Measurements from ENCODE around the gene RNF11.

The RNF11 gene

GRCh38 chr1:51304360-51304759 lies 68.3 kb downstream of the RNF11 start:
- H3K4me3 ChIP-seq (ENCODE audit: low read depth, low read length), result no peak overlapping the region
- in situ Hi-C loops (cut with HindIII; ENCODE audit: low pct_ligation_motif_present, low sequenced_read_pairs), result no loop called here
- no peaks in the 10 kb centered on the region for H3K27me3 ChIP-seq (replicated peaks)
- no peak overlapping the region for H3K27ac ChIP-seq
- DNase-seq, result no peak
- TF ChIP-seq, protein P1, sequence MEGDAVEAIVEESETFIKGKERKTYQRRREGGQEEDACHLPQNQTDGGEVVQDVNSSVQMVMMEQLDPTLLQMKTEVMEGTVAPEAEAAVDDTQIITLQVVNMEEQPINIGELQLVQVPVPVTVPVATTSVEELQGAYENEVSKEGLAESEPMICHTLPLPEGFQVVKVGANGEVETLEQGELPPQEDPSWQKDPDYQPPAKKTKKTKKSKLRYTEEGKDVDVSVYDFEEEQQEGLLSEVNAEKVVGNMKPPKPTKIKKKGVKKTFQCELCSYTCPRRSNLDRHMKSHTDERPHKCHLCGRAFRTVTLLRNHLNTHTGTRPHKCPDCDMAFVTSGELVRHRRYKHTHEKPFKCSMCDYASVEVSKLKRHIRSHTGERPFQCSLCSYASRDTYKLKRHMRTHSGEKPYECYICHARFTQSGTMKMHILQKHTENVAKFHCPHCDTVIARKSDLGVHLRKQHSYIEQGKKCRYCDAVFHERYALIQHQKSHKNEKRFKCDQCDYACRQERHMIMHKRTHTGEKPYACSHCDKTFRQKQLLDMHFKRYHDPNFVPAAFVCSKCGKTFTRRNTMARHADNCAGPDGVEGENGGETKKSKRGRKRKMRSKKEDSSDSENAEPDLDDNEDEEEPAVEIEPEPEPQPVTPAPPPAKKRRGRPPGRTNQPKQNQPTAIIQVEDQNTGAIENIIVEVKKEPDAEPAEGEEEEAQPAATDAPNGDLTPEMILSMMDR (IDR thresholded peaks at IDR 0.05; ENCODE audit: low read depth, low read length, missing control alignments), result no peak
- no peaks in the 10 kb centered on the region for H3K36me3 ChIP-seq (replicated peaks)

DNA sequence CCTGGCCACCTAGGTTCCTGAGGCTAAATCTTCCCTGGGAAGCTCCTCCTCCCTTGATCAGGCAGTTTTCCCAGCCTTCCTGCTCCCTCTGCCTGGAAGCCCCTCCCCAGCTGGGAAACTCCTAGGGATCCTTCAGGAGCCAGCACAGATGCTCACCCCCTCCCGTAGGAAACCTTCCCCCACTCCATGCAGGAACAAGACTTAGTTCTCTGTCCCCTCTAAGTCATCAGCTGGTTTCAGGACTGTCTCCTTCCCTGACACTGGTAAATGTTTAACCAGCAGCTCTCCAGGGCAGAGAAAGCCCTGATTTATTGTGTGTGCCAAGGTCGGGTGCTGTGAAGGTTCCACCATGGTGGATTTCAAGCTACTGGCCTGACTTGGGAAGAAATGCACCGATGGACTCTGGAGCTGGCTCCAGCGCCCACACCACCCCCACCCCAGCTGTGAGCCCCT lies 69.3 kb downstream of the RNF11 start:
- Histone ChIP-seq H3K27me3 (replicated peaks) (no peaks in the 10 kb centered on the region), H3K36me3 (replicated peaks) (no peaks in the 10 kb centered on the region), H3K4me3 (ENCODE audit: low read depth, low read length) (no peak overlapping the region), H3K27ac (no peak overlapping the region)
- in situ Hi-C loops (cut with HindIII; ENCODE audit: low pct_ligation_motif_present, low sequenced_read_pairs), result no loop called here
- DNase-seq, result no peak
- TF ChIP-seq, protein P1 (IDR thresholded peaks at IDR 0.05; ENCODE audit: low read depth, low read length, missing control alignments), result no peak

DNA sequence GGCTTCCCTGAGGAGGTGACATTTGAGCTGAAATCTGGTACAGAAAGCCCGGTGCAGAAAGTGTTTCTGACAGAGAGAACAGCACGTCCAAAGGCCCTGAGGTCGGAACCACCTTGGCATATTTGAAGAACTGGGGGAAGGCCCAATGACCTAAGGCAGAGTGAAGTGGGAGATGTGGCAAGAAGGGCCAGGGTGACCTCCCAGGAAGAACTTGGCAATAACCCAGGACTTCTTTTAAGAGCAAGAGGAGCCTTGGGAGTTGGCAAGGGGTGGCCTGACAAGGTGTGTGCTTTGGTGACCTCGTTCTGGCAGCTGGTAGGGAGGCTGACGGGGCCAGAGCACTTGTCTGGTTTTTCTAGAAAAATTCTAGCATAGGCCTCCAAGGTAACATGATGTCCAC lies 70.9 kb downstream of the RNF11 start:
- Histone ChIP-seq H3K27ac (no peak overlapping the region), H3K27me3 (replicated peaks) (no peaks in the 10 kb centered on the region), H3K4me3 (ENCODE audit: low read depth, low read length) (no peak overlapping the region), H3K36me3 (replicated peaks) (no peaks in the 10 kb centered on the region)
- no peak for DNase-seq
- TF ChIP-seq, protein P1 (IDR thresholded peaks at IDR 0.05; ENCODE audit: low read depth, low read length, missing control alignments), result no peak
- in situ Hi-C loops (cut with HindIII; ENCODE audit: low pct_ligation_motif_present, low sequenced_read_pairs), result no loop called here

DNA sequence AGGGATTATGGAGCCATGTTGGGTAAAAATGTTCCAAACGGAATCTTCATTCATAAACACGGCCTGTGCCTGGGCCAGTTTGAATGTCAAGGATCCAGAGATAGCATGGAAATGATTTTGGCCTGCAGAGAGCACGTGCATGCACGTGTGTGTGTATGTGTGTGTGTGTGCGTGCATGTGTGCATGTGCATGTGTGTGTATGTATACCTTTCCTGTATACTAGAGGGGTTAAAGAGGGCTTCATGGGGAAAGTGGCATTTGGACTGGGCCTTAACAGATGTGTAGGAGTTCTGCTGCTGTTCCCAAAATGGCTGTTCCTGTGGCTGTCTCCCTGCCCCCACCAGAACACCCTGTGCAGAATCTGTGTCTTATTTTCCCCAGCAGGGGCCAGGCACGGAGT lies 72.6 kb downstream of the RNF11 start:
- TF ChIP-seq, protein P1 (IDR thresholded peaks at IDR 0.05; ENCODE audit: low read depth, low read length, missing control alignments), result no peak
- H3K27ac ChIP-seq, result no peak overlapping the region
- H3K4me3 ChIP-seq (ENCODE audit: low read depth, low read length), result no peak overlapping the region
- no peaks in the 10 kb centered on the region for H3K36me3 ChIP-seq (replicated peaks)
- no peaks in the 10 kb centered on the region for H3K27me3 ChIP-seq (replicated peaks)
- DNase-seq, result no peak
- in situ Hi-C loops (cut with HindIII; ENCODE audit: low pct_ligation_motif_present, low sequenced_read_pairs), result no loop called here

DNA sequence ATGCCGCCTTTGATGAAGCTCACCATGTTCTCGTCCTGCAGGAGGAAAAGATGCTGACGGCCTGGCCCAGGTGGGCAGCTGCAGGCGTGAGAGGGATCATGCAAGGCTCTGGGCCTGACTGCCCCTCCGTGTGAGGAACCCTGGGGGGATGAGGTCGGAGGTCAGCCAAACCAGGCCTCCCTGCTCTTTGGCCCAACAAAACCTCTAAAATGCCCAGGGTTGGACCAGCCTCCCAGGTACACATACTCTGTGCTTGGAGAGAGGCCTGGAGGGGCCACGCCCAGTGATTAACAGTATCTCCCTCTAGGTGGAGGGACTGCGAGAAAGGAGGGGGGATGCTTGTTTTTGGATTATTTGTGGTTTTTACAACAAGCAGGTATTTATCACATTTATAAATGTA lies 73.2 kb downstream of the RNF11 start:
- Histone ChIP-seq H3K27me3 (replicated peaks) (no peaks in the 10 kb centered on the region), H3K36me3 (replicated peaks) (no peaks in the 10 kb centered on the region), H3K4me3 (ENCODE audit: low read depth, low read length) (no peak overlapping the region), H3K27ac (no peak overlapping the region)
- no peak for DNase-seq
- in situ Hi-C loops (cut with HindIII; ENCODE audit: low pct_ligation_motif_present, low sequenced_read_pairs), result no loop called here
- TF ChIP-seq, protein P1 (IDR thresholded peaks at IDR 0.05; ENCODE audit: low read depth, low read length, missing control alignments), result no peak

- DNase-seq, result no peak
- Histone ChIP-seq H3K27ac (no peak overlapping the region), H3K4me3 (ENCODE audit: low read depth, low read length) (no peak overlapping the region), H3K27me3 (replicated peaks) (no peaks in the 10 kb centered on the region), H3K36me3 (replicated peaks) (no peaks in the 10 kb centered on the region)
- in situ Hi-C loops (cut with HindIII; ENCODE audit: low pct_ligation_motif_present, low sequenced_read_pairs), result no loop called here
- TF ChIP-seq, protein P1 (IDR thresholded peaks at IDR 0.05; ENCODE audit: low read depth, low read length, missing control alignments), result peak; percentile 39
These were observed 75.0 kb downstream of the RNF11 start for GRCh38 chr1:51310871-51311613.
